Hepatocyte (in vitro differentiated cells): Measurements from ENCODE around the gene CDC42BPB.

Experiments used
- CTCF ChIP-seq: fragments of 200-600 bp; sonication (generic); IDR thresholded peaks from 2 replicates; pipeline ENCODE4 v1.5.1; 2016; ENCODE audit warnings: antibody characterized with exemption, mild to moderate bottlenecking; ENCODE audit not compliant: poor library complexity
- EZH2 ChIP-seq: fragments of 200-600 bp; sonication (generic); IDR thresholded peaks from 2 replicates; pipeline ENCODE4 v1.6.1; 2016; ENCODE audit warnings: antibody characterized with exemption, mild to moderate bottlenecking, borderline replicate concordance
- EZH2phosphoT487 ChIP-seq: fragments of 200-600 bp; sonication (generic); IDR thresholded peaks from one replicate; pipeline ENCODE4 v1.6.1; 2018; ENCODE audit warnings: antibody characterized with exemption, mild to moderate bottlenecking, low read depth, moderate library complexity; ENCODE audit not compliant: unreplicated experiment, severe bottlenecking

- no peak for TF ChIP-seq CTCF
- TF ChIP-seq EZH2, result no peak
- no peak for TF ChIP-seq EZH2phosphoT487
These were observed 126.4 kb downstream of the CDC42BPB start for GRCh38 chr14:102930753-102931579.
